Tibial artery (tissue), 4 donors: ENCODE data around the gene USH1G.
"Not testable (repeated sequence)": the region's sequence is repeated elsewhere in the genome, so short reads cannot be mapped to it uniquely, and the experiment has no call there.

Experiments
- DNase-seq, 2 donors: peaks; one replicate each; pipeline ENCODE4 v3.0.0-alpha.2; 2019
- H3K27ac ChIP-seq, 2 donors: fragments of 200-600 bp; sonication (generic) in 1 of 2; 1 replicate in 1 of 2; 2 replicates in 1 of 2; pipeline ENCODE4 v1.5.1; 2018 to 2019; ENCODE audit warnings: mild to moderate bottlenecking in 1 of 2
- H3K27me3 ChIP-seq, 2 donors: fragments of 200-600 bp; sonication (generic) in 1 of 2; one replicate each; pipeline versions ENCODE4 v1.5.1 to v1.6.0; 2016 to 2019
- H3K36me3 ChIP-seq, 3 donors: fragments of 200-600 bp; sonication (generic) in 2 of 3; one replicate each; pipeline ENCODE4 v1.5.1; 2016 to 2019; ENCODE audit warnings: mild to moderate bottlenecking in 2 of 3
- H3K4me1 ChIP-seq, 4 donors: fragments of 200-600 bp; sonication (generic) in 2 of 4; 1 replicate in 3 of 4; 2 replicates in 1 of 4; pipeline ENCODE4 v1.5.1; 2016 to 2019
- H3K4me3 ChIP-seq, 2 donors: fragments of 200-600 bp; sonication (generic) in 1 of 2; 1 replicate in 1 of 2; 2 replicates in 1 of 2; pipeline ENCODE4 v1.5.1; 2018 to 2019; ENCODE audit warnings: mild to moderate bottlenecking in 2 of 2
- H3K9me3 ChIP-seq, 3 donors: fragments of 200-600 bp; sonication (generic) in 1 of 3; one replicate each; pipeline ENCODE4 v1.5.1; 2016 to 2019
- CTCF ChIP-seq, 2 experiments: fragments of 200-600 bp in 1 of 2; fragments of 450-650 bp in 1 of 2; IDR thresholded peaks; one replicate each; pipeline ENCODE4 v1.5.1; 2017 to 2019; ENCODE audit warnings: antibody characterized with exemption in 2 of 2, mild to moderate bottlenecking in 1 of 2, moderate library complexity in 1 of 2
- intact Hi-C: fragments of 100-400 bp; cut with DNase I; formaldehyde crosslinking; loops from one replicate; pipeline ENCODE4 v1.15.0; 2023; ENCODE audit warnings: low total_unique reads

USH1G gene

DNA sequence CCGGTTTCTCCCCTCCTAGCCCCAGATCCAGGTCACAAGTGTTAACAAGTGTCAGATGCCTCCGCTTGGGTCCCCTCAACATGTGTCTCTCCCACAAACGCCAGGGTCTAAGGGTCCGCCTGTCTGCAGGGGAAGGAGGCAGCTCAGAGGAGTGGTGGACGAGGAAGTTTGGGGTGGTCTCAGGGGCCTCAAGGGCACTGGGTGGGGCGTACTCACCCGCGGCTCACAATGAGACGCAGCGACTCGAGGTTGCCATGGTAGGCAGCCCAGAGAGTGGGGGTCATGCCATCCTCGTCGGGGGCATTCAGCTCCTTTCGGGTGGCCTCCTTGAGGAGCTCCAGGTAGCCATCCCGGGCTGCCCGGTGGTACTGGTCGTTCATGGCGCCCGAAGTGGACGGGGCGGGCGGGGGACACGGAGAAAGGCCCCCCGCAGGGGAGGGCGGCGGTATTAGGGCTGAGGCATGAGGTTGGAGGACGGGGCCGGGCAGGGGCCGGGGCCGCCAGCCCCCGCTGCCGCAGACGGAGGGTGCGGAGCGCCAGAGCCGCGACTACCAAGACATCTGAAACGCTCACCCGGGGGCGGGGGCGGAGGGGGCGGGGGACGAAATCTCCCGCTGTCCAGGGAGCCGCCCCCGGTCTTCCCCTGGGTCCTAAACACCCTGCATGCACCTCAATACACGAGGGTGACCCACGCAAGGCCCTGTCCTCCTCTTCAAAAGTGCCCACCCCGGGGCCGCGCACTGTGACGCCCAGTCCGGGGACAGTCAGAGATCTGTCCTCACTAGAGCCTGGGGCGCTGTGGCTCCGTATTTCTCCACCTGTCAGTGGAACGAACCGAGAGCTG is at the start of gene USH1G:
USH1G (minus strand) TSS at position 562 of the 844 bp plus-strand sequence; CDS start at position 380, 182 bp downstream.
- Histone ChIP-seq H3K9me3 (no peaks in the 10 kb centered on the region), H3K27ac (no peak within 1 kb of the TSS), H3K4me1 (peaks cover 0 to 25% (median 22%) of the 10 kb centered on the region in 4 donors), H3K27me3 (peaks cover 5 to 91% of the 10 kb centered on the region in 2 donors), H3K36me3 (no peaks in the 10 kb centered on the region), H3K4me3 (peak within 1 kb of the TSS in 1 of 2 donors; percentile 32)
- DNase-seq: no peak
- intact Hi-C loops: no loop called here
- TF ChIP-seq CTCF (IDR thresholded peaks at IDR 0.05): no peak

DNA sequence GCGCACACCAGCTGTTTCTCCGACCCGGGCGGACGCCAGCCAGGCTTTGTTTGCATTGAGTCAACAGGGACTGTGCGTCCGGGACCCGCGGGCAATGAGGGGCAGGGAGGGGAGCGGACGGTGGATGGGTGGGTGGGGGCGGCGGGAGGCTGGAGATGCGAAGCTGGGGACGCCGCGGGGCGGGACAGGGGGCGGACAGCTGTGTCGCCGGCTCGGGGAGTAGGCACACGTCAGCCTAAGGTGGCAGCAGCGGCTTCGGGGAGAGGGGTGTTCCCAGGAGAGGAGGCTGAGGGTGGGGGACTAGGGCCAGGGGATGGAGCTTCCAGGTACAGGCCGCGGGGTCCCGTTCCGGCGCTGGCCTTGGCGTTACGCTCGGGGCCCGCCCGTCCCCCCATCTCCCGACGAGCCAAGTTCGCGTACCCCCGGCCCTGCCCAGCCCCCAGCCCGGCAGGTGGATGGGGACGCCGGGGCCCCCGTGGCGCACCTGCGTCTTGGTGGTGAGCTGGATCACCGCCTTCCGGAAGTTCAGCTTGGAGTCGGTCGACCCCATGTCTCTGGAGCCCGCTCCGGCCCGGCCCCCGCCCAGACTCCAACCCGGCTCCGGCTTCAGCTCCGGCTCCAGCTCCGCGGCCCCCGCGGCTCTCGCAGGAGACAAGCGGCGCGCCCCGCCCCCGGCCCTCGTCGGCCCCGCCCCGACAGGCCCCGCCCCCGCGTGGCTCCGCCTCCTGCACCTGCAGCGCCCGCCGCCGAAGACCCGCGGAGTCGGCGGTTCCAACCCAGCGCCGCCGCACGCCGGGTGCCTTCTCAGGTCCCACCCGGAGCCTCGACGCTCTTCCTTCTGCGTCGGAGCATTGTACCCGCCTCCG is 49.3 kb upstream of the USH1G start, which contains the start of gene HID1:
HID1 (minus strand) TSS at position 653 of the 866 bp plus-strand sequence; CDS start at position 550, 103 bp downstream.
- intact Hi-C loops: no loop called here
- TF ChIP-seq CTCF (IDR thresholded peaks at IDR 0.05): no peak
- no peaks in the 10 kb centered on the region for H3K36me3 ChIP-seq
- H3K27ac ChIP-seq: peak within 1 kb of the TSS in 1 of 2 donors; percentile 32
- H3K4me1 ChIP-seq: peaks cover 0 to 29% (median 17%) of the 10 kb centered on the region in 4 donors
- H3K27me3 ChIP-seq: peaks cover 0 to 44% of the 10 kb centered on the region in 2 donors
- peak within 1 kb of the TSS; percentile 55 to 72 for H3K4me3 ChIP-seq
- DNase-seq: no peak
- H3K9me3 ChIP-seq: no peaks in the 10 kb centered on the region

- no peak for TF ChIP-seq CTCF (IDR thresholded peaks at IDR 0.05)
- DNase-seq: no peak
- intact Hi-C loops: no loop called here
- Histone ChIP-seq H3K4me3 (peak overlapping the region; percentile 55 to 72), H3K4me1 (peaks cover 0 to 29% (median 17%) of the 10 kb centered on the region in 4 donors), H3K27me3 (peaks cover 0 to 44% of the 10 kb centered on the region in 2 donors), H3K36me3 (no peaks in the 10 kb centered on the region), H3K27ac (no peak overlapping the region), H3K9me3 (no peaks in the 10 kb centered on the region)
Measured at GRCh38 chr17:74971842-74972106, 48.7 kb upstream of the USH1G start.

DNA sequence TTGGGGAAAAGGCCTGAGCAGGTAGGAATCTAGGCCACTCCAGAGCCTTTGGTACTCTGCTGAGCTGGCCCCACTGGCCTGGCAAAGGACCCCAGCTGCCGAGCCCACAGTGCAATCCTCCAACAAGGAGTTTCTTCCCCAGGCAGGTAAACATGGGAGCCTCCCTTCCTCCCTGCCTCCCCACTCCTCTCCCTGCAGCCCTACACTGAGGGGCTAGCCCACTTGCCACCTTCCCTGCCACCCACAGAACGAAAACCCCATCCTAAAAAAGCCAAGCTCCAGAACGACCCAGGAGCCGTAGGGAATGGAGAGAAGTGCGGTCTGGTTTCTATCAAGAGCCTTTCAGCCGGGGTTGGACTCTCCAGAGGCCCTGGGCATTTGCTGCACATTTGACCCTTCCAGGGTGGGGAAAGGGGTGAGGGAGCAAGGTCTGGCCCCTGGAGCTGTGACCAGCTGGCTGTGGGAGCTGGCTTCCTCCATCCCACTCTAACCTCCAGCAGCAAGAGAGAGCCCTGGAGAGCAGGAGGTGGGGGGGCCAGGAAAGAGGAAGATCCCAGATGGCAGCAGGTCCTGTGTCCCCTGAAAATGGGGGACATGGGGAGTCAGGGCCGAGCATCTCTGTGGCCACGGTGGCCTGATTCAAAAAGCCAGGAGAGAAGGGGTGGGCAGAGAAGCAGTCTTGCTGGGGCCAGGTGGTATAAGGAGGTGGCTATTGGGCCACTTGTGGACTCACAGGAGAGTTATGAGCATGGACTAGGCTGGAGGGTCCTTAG is 48.2 kb upstream of the USH1G start:
- intact Hi-C loops: no loop called here
- Histone ChIP-seq H3K36me3 (no peaks in the 10 kb centered on the region), H3K27me3 (peaks cover 0 to 44% of the 10 kb centered on the region in 2 donors), H3K4me3 (peak overlapping the region; percentile 55 to 72), H3K9me3 (no peaks in the 10 kb centered on the region), H3K27ac (no peak overlapping the region), H3K4me1 (peaks cover 0 to 29% (median 17%) of the 10 kb centered on the region in 4 donors)
- no peak for DNase-seq
- TF ChIP-seq CTCF (IDR thresholded peaks at IDR 0.05): no peak

DNA sequence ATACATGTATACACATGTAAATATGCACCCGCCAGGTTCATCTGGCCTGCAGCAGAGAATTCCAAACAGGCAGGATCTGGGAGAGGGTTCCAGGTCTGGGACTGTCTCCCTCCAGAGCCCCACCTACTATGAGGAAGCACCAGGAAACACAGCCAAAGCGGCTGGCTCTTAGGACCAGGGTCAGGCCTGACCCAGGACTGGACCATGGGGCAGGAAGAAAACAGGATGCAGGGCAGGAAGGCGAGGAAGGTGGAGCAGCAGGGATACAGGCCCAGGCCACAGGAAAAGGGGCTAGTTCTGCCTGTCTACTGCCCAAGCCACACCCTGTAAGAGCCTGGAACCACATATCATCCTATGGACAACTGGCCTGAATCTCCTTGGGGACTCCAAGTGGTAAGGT is 47.3 kb upstream of the USH1G start:
- Histone ChIP-seq H3K9me3 (no peaks in the 10 kb centered on the region), H3K4me1 (peaks cover 0 to 29% (median 17%) of the 10 kb centered on the region in 4 donors), H3K4me3 (no peak overlapping the region), H3K27ac (no peak overlapping the region), H3K36me3 (no peaks in the 10 kb centered on the region), H3K27me3 (peaks cover 0 to 44% of the 10 kb centered on the region in 2 donors)
- no peak for DNase-seq
- TF ChIP-seq CTCF (IDR thresholded peaks at IDR 0.05): no peak
- intact Hi-C loops: no loop called here

DNA sequence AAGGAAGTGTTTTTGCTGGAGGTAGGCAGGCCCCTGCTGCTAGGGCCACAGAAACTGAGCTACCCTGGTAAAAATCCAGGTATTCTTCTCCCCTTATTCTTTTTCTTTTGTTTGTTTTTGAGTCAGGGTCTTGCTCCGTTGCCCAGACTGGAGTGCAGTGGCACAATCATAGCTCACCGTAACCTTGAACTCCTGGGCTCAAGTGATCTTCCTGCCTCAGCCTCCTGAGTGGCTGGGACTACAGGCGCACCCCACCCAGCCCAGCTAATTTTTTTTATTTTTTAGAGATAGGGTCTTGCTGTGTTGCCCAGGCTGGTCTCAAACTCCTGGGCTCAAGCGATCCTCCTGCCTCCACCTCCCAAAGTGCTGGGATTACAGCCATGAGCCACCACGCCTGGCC is 46.4 kb upstream of the USH1G start:
- H3K9me3 ChIP-seq, DNase-seq, H3K27ac ChIP-seq, H3K4me3 ChIP-seq, H3K36me3 ChIP-seq: not testable (repeated sequence)
- intact Hi-C loops: loop anchor here (10.0 kb wide), 1 partner anchor 235 kb away; the partner anchor contains the start of gene NUP85
- Histone ChIP-seq H3K4me1 (peaks cover 0 to 33% (median 17%) of the 10 kb centered on the region in 4 donors), H3K27me3 (peaks cover 0 to 40% of the 10 kb centered on the region in 2 donors)
